K562 (cell line): Measurements from ENCODE around the gene ZNF800. TPM values are rescaled to one million over a fixed set of nuclear protein-coding genes. Genes with fewer than 3 reads are reported as not detected.

Experiments
- ATAC-seq: fragments of 200-7000 bp; cut with Tn5 transposase; 3 replicates; pipeline ENCODE4 v1.9.1; 2020; ENCODE audit warnings: moderate library complexity
- BruUV-seq: library from RNA; stranded (reverse); fragments of 400-500 nt; replicated peaks from 2 replicates; lab custom pipeline; 2021; lab: Mats Ljungman, UMichigan
- CTCF ChIA-PET: fragments of 300-600 bp; formaldehyde crosslinking; extraction: SDS; loops from one replicate; lab custom pipeline; 2021; ENCODE audit warnings: low intra/inter-chr PET ratio; lab: Yijun Ruan, JAX
- POLR2A ChIA-PET: fragments of 300-600, 350-650 bp; sonication (Branson Sonifier 250); formaldehyde crosslinking; extraction: SDS; loops from one replicate; lab custom pipeline; 2021; ENCODE audit warnings: antibody characterized with exemption, inconsistent platforms; lab: Yijun Ruan, JAX
- DNase-seq, 4 experiments: peaks; one replicate each; pipeline versions ENCODE4 v3.0.0 to v3.0.0-alpha.2; 2011 to 2018; ENCODE audit warnings: low spot score in 3 of 4, mixed read lengths in 3 of 4; ENCODE audit errors: extremely low read depth in 1 of 4
- FAIRE-seq: peaks from 2 replicates; lab custom pipeline; 2011; peaks lifted over from hg19 to GRCh38; lab: Jason Lieb, UNC
- H2AFZ ChIP-seq: 2 replicates; pipeline ENCODE4 v1.6.0; 2011; ENCODE audit warnings: low read depth, low read length, control low read depth, inconsistent platforms
- H3K27ac ChIP-seq: fragments of 200-600 bp; 3 replicates; pipeline ENCODE4 v1.8.0; 2011; ENCODE audit warnings: low read depth, mild to moderate bottlenecking, control low read depth, inconsistent platforms, low read length, moderate library complexity, mixed read lengths; ENCODE audit errors: extremely low read depth
- H3K27me3 ChIP-seq, 2 experiments: fragments of 300-600 bp in 1 of 2; 2 replicates in 1 of 2; 3 replicates in 1 of 2; pipeline versions ENCODE4 v1.6.0 to v1.8.0; 2011; ENCODE audit warnings: inconsistent platforms in 2 of 2, low read length in 2 of 2, mild to moderate bottlenecking in 1 of 2, mixed read lengths in 1 of 2, moderate library complexity in 1 of 2; ENCODE audit not compliant: control insufficient read depth in 2 of 2, insufficient read depth in 2 of 2
- H3K36me3 ChIP-seq: fragments of 300-600 bp; 3 replicates; pipeline ENCODE4 v1.8.0; 2011; ENCODE audit warnings: mild to moderate bottlenecking, low read length, inconsistent platforms; ENCODE audit not compliant: control insufficient read depth, insufficient read depth
- H3K4me1 ChIP-seq, 2 experiments: fragments of 200-600 bp in 1 of 2; replicated peaks in 1 of 2; 2 replicates in 1 of 2; 3 replicates in 1 of 2; pipeline versions ENCODE4 v1.5.1 to v1.8.0; 2011; ENCODE audit warnings: inconsistent platforms in 2 of 2, low read length in 2 of 2, mild to moderate bottlenecking in 1 of 2, mixed read lengths in 1 of 2, moderate library complexity in 1 of 2; ENCODE audit not compliant: control insufficient read depth in 2 of 2, insufficient read depth in 2 of 2
- H3K4me2 ChIP-seq: 2 replicates; pipeline ENCODE4 v1.6.1; 2011; ENCODE audit warnings: low read length, control low read depth, inconsistent platforms, mixed read lengths; ENCODE audit not compliant: insufficient read depth
- H3K4me3 ChIP-seq: fragments of 200-600 bp; sonication (generic), shearing (Covaris generic); 2 replicates; pipeline ENCODE4 v1.5.1; 2016; ENCODE audit warnings: control low read depth, inconsistent platforms
- H3K79me2 ChIP-seq: fragments of 200-600 bp; 3 replicates; pipeline ENCODE4 v1.8.0; 2011; ENCODE audit warnings: low read length, inconsistent platforms; ENCODE audit not compliant: control insufficient read depth, insufficient read depth
- H3K9ac ChIP-seq, 2 experiments: 2 replicates each; pipeline versions ENCODE4 v1.6.0 to v1.6.1; 2011; ENCODE audit warnings: low read depth in 2 of 2, low read length in 2 of 2, control low read depth in 1 of 2, inconsistent platforms in 1 of 2, mild to moderate bottlenecking in 1 of 2, mixed read lengths in 1 of 2; ENCODE audit not compliant: insufficient read depth in 1 of 2
- H3K9me1 ChIP-seq: one replicate; pipeline ENCODE4 v1.6.0; 2011; ENCODE audit warnings: inconsistent platforms, mild to moderate bottlenecking, low read length, moderate library complexity; ENCODE audit not compliant: control insufficient read depth, insufficient read depth
- H3K9me3 ChIP-seq: replicated peaks from 2 replicates; pipeline ENCODE4 v1.5.1; 2011; ENCODE audit warnings: low read depth, low read length, inconsistent platforms; ENCODE audit not compliant: control insufficient read depth, insufficient read depth
- H4K20me1 ChIP-seq: replicated peaks from 2 replicates; pipeline ENCODE4 v1.6.1; 2011; ENCODE audit warnings: low read length, inconsistent platforms, mixed read lengths; ENCODE audit not compliant: control insufficient read depth, insufficient read depth
- BRD4 ChIP-seq: fragments of 200-600 bp; sonication (generic); IDR thresholded peaks from 2 replicates; pipeline ENCODE4 v1.6.1; 2017; ENCODE audit warnings: inconsistent platforms
- GATAD2A ChIP-seq: fragments of 450-650 bp; IDR thresholded peaks from 2 replicates; pipeline ENCODE4 v1.6.1; 2017
- GATAD2B ChIP-seq: fragments of 450-650 bp; IDR thresholded peaks from 2 replicates; pipeline ENCODE4 v1.6.1; 2017; ENCODE audit warnings: mild to moderate bottlenecking, borderline replicate concordance
- HNRNPH1 ChIP-seq: fragments of 200-400 bp; formaldehyde crosslinking; optimal IDR thresholded peaks from 2 replicates; pipeline ENCODE3; 2017; ENCODE audit warnings: low read depth, mild to moderate bottlenecking, low read length, moderate library complexity
- KLF16 ChIP-seq: IDR thresholded peaks from 2 replicates; pipeline ENCODE4 v1.6.1; 2016; ENCODE audit warnings: antibody characterized with exemption
- LCOR ChIP-seq: sonication (generic); formaldehyde crosslinking; IDR thresholded peaks from 2 replicates; pipeline ENCODE4 v1.8.0; 2022; ENCODE audit warnings: mild to moderate bottlenecking, missing genetic modification reagents
- MEIS2 ChIP-seq: fragments of 450-650 bp; IDR thresholded peaks from 2 replicates; pipeline ENCODE4 v1.6.1; 2014; ENCODE audit warnings: mild to moderate bottlenecking; ENCODE audit not compliant: partially characterized antibody
- PHTF2 ChIP-seq: fragments of 250-450 bp; sonication (Bioruptor Pico); IDR thresholded peaks from 2 replicates; pipeline ENCODE4 v1.5.0; 2021; ENCODE audit warnings: mild to moderate bottlenecking
- PTTG1 ChIP-seq: fragments of 450-650 bp; IDR thresholded peaks from 2 replicates; pipeline ENCODE4 v1.6.1; 2016; ENCODE audit warnings: low read depth, mild to moderate bottlenecking, missing genetic modification characterization, missing compliant biosample characterization
- ZNF24 ChIP-seq: fragments of 450-650 bp; IDR thresholded peaks from 2 replicates; pipeline ENCODE4 v1.6.1; 2016
- WGBS: fragments of 100-300 bp; shearing (Covaris generic); methylation state at CpG from one replicate; pipeline ENCODE4 v1.1.6; 2016; ENCODE audit warnings: low coverage, mixed read lengths; ENCODE audit not compliant: insufficient coverage; ENCODE audit errors: missing lambda C conversion rate; 5-methylcytosine and 5-hydroxymethylcytosine counted together
- in situ Hi-C: fragments of 300-500 bp; cut with MboI; formaldehyde crosslinking; loops from 4 replicates; pipeline ENCODE4 v1.15.0; 2018; ENCODE audit warnings: inconsistent platforms, mixed read lengths
- intact Hi-C: fragments of 100-400 bp; cut with micrococcal nuclease; formaldehyde crosslinking; loops from 2 replicates; pipeline ENCODE4 v1.14.2; 2022
- polyA plus RNA-seq, 8 experiments: library from polyadenylated mRNA; depleted of rRNA in 4 of 8; stranded (reverse) in 5 of 8; unstranded in 3 of 8; fragments of >200 nt; fragmentation: Nextera tagmentation in 2 of 8; fragmentation: Illumina TruSeq in 1 of 8; extraction: Ambion mirVana in 2 of 8; extraction: Trizol in 1 of 8; gene quantifications; 2 replicates each; pipeline versions ENCODE4 v1.2.1 to v1.2.3, GENCODE V29; 2011 to 2014; ENCODE audit warnings: inconsistent platforms in 1 of 8, missing spikeins in 1 of 8
- total RNA-seq, 7 experiments: library from RNA; depleted of rRNA in 6 of 7; stranded (reverse); fragments of >200 nt in 6 of 7; fragmentation: Illumina TruSeq in 2 of 7; extraction: Trizol in 2 of 7; gene quantifications; 2 replicates each; pipeline versions ENCODE4 v1.2.1 to v1.2.3, GENCODE V29; 2011 to 2021; ENCODE audit warnings: low replicate concordance in 1 of 7
- TF ChIP-seq, protein P1 (sequence below): sonication (generic); IDR thresholded peaks from 2 replicates; pipeline ENCODE4 v1.6.1; 2016
- TF ChIP-seq, protein P2 (sequence below), 3 experiments: fragments of 200-800 bp in 1 of 3; fragments of 250-450 bp in 1 of 3; fragments of 450-650 bp in 1 of 3; sonication (Bioruptor Pico) in 1 of 3; sonication (Bioruptor generic) in 1 of 3; formaldehyde crosslinking in 1 of 3; IDR thresholded peaks; 2 replicates each; pipeline versions ENCODE4 v1.6.1 to v1.8.0; 2016 to 2022; ENCODE audit warnings: mild to moderate bottlenecking in 2 of 3, missing genetic modification characterization in 2 of 3, missing compliant biosample characterization in 1 of 3, moderate library complexity in 1 of 3
- TF ChIP-seq, protein P3 (sequence below): fragments of 450-650 bp; formaldehyde crosslinking; IDR thresholded peaks from 2 replicates; pipeline ENCODE4 v1.4.0; 2020; ENCODE audit warnings: mild to moderate bottlenecking
- TF ChIP-seq, protein P4 (sequence below): fragments of 450-650 bp; IDR thresholded peaks from 2 replicates; pipeline ENCODE4 v1.6.1; 2016; ENCODE audit warnings: antibody characterized with exemption

ZNF800 gene
- total and polyA plus RNA-seq, 9 of the 15 experiments (the other 6 are each of a cell fraction or from before 2014, with no cell fraction given) = 7.5 to 58.3 (median 33.4) TPM

DNA sequence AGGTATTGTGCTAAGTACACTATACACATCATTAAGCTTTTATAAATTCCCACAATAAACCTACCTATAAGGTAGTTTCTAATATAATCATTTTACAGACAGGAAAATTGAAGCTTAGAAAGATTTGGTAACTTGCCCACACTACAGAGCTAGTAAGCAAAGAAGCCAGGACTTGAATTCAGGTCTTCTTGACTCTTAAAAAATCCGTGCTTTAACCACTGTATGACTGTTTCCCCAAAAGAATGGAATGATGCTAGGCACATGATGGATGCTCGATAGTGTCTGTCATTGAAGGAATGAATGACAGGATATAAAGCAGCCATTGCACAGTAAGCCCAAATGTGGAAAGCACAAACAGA lies 26.6 kb downstream of the ZNF800 start:
- H3K4me3 ChIP-seq = no peak overlapping the region
- H3K36me3 ChIP-seq = peaks cover 93% of the 10 kb centered on the region
- 39% methylated on average over 2 of the region's 2 CpGs for WGBS
- POLR2A ChIA-PET = interaction anchor here (0.5 to 3.3 kb wide), 11 partner anchors 10 to 26 kb away, joined by 3 to 23 read pairs (median 4); partner anchors contain the start of gene ZNF800
- DNase-seq = no peak
- TF ChIP-seq, protein P1, sequence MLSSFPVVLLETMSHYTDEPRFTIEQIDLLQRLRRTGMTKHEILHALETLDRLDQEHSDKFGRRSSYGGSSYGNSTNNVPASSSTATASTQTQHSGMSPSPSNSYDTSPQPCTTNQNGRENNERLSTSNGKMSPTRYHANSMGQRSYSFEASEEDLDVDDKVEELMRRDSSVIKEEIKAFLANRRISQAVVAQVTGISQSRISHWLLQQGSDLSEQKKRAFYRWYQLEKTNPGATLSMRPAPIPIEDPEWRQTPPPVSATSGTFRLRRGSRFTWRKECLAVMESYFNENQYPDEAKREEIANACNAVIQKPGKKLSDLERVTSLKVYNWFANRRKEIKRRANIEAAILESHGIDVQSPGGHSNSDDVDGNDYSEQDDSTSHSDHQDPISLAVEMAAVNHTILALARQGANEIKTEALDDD = 0 out of 2 replicates have a peak, but pooled peaks have one; percentile 18
- TF ChIP-seq LCOR (CRISPR knock-in tag) (0 out of 2 replicates have a peak, but pooled peaks have one; percentile 35), PTTG1 (tag) (no peak), ZNF24 (peak; percentile 65; the same call in 1 of the 2 replicates), GATAD2B (peak; percentile 9; the same call in 1 of the 2 replicates), MEIS2 (peak; percentile 8), PHTF2 (CRISPR knock-in tag) (0 out of 2 replicates have a peak, but pooled peaks have one; percentile 27), KLF16 (0 out of 2 replicates have a peak, but pooled peaks have one; percentile 1), HNRNPH1 (no peak), GATAD2A (no peak), BRD4 (0 out of 2 replicates have a peak, but pooled peaks have one; percentile 58)
- TF ChIP-seq, protein P2, sequence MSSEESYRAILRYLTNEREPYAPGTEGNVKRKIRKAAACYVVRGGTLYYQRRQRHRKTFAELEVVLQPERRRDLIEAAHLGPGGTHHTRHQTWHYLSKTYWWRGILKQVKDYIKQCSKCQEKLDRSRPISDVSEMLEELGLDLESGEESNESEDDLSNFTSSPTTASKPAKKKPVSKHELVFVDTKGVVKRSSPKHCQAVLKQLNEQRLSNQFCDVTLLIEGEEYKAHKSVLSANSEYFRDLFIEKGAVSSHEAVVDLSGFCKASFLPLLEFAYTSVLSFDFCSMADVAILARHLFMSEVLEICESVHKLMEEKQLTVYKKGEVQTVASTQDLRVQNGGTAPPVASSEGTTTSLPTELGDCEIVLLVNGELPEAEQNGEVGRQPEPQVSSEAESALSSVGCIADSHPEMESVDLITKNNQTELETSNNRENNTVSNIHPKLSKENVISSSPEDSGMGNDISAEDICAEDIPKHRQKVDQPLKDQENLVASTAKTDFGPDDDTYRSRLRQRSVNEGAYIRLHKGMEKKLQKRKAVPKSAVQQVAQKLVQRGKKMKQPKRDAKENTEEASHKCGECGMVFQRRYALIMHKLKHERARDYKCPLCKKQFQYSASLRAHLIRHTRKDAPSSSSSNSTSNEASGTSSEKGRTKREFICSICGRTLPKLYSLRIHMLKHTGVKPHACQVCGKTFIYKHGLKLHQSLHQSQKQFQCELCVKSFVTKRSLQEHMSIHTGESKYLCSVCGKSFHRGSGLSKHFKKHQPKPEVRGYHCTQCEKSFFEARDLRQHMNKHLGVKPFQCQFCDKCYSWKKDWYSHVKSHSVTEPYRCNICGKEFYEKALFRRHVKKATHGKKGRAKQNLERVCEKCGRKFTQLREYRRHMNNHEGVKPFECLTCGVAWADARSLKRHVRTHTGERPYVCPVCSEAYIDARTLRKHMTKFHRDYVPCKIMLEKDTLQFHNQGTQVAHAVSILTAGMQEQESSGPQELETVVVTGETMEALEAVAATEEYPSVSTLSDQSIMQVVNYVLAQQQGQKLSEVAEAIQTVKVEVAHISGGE (CRISPR knock-in tag; IDR thresholded peaks at IDR 0.05) = 0 out of 6 replicates have a peak, but pooled peaks of 1 of the 3 experiments have one; percentile 11
- TF ChIP-seq, protein P3, sequence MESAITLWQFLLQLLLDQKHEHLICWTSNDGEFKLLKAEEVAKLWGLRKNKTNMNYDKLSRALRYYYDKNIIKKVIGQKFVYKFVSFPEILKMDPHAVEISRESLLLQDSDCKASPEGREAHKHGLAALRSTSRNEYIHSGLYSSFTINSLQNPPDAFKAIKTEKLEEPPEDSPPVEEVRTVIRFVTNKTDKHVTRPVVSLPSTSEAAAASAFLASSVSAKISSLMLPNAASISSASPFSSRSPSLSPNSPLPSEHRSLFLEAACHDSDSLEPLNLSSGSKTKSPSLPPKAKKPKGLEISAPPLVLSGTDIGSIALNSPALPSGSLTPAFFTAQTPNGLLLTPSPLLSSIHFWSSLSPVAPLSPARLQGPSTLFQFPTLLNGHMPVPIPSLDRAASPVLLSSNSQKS (CRISPR knock-in tag) = 0 out of 2 replicates have a peak, but pooled peaks have one; percentile 60
- TF ChIP-seq, protein P4, sequence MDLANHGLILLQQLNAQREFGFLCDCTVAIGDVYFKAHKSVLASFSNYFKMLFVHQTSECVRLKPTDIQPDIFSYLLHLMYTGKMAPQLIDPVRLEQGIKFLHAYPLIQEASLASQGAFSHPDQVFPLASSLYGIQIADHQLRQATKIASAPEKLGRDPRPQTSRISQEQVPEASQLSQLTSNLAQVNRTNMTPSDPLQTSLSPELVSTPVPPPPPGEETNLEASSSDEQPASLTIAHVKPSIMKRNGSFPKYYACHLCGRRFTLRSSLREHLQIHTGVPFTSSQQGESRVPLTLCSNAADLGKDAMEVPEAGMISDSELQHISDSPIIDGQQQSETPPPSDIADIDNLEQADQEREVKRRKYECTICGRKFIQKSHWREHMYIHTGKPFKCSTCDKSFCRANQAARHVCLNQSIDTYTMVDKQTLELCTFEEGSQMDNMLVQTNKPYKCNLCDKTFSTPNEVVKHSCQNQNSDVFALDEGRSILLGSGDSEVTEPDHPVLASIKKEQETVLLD = no peak
- H4K20me1 ChIP-seq = peaks cover 14% of the 10 kb centered on the region; the same call in 1 of the 2 replicates
- BruUV-seq = no TSS peak
- peak overlapping the region; percentile 50; the same call in 2 of the 3 replicates for H3K27ac ChIP-seq
- H3K9me1 ChIP-seq = no peaks in the 10 kb centered on the region
- H3K9ac ChIP-seq = peak overlapping the region in 1 of 2 experiments; percentile 28; a peak in 1 of 4 replicates
- CTCF ChIA-PET = no interaction called here
- no peak for FAIRE-seq
- H2AFZ ChIP-seq = no peak overlapping the region
- in situ Hi-C loops = no loop called here
- peaks cover 98% of the 10 kb centered on the region for H3K79me2 ChIP-seq
- peak overlapping the region; percentile 59 for H3K4me2 ChIP-seq
- H3K27me3 ChIP-seq = no peaks in the 10 kb centered on the region
- no peaks in the 10 kb centered on the region for H3K9me3 ChIP-seq
- peaks cover 28 to 53% of the 10 kb centered on the region in 2 experiments for H3K4me1 ChIP-seq
- intact Hi-C loops = loop anchor here (2.0 kb wide), 1 partner anchor 27 kb away; the partner anchor contains the start of gene ZNF800
- ATAC-seq = peak; percentile 16
